CD4-positive, alpha-beta memory T cell (primary cell): ENCODE results near the gene SMS. TPM values are rescaled to one million over a fixed set of nuclear protein-coding genes. Genes with fewer than 3 reads are reported as not detected.
"Not testable (repeated sequence)": the region's sequence is repeated elsewhere in the genome, so short reads cannot be mapped to it uniquely, and the experiment has no call there.

Experiments
- CTCF ChIA-PET: fragments of 350-600 bp; sonication (Branson Sonifier 250); formaldehyde crosslinking; loops from one replicate; lab custom pipeline; 2021; ENCODE audit warnings: inconsistent platforms; ENCODE audit not compliant: partially characterized antibody; lab: Charles Lee
- POLR2A ChIA-PET: fragments of 350-600 bp; sonication (Branson Sonifier 250); formaldehyde crosslinking; loops from one replicate; lab custom pipeline; 2021; ENCODE audit not compliant: partially characterized antibody; lab: Charles Lee
- DNase-seq, 5 donors: peaks; one replicate each; pipeline versions ENCODE4 v3.0.0 to v3.0.0-alpha.2; 2020 to 2022; ENCODE audit warnings: mixed read lengths in 1 of 5
- H3K27ac ChIP-seq: one replicate; pipeline ENCODE4 v1.7.0; 2013; ENCODE audit warnings: low read depth, low read length
- H3K27me3 ChIP-seq: 2 replicates; pipeline ENCODE4 v1.7.0; 2013; ENCODE audit warnings: mild to moderate bottlenecking, low read length, moderate library complexity; ENCODE audit not compliant: insufficient read depth
- H3K36me3 ChIP-seq: 2 replicates; pipeline ENCODE4 v1.7.0; 2013; ENCODE audit warnings: mild to moderate bottlenecking, low read length, moderate library complexity; ENCODE audit not compliant: insufficient read depth
- H3K4me1 ChIP-seq: 2 replicates; pipeline ENCODE4 v1.7.0; 2013; ENCODE audit warnings: mild to moderate bottlenecking, low read length, moderate library complexity; ENCODE audit not compliant: insufficient read depth
- H3K4me3 ChIP-seq, 2 donors: one replicate each; pipeline ENCODE4 v1.7.0; 2013; ENCODE audit warnings: low read length in 2 of 2, mild to moderate bottlenecking in 1 of 2
- H3K9me3 ChIP-seq, 2 donors: one replicate each; pipeline ENCODE4 v1.7.0; 2013; ENCODE audit warnings: low read length in 2 of 2, control low read depth in 1 of 2; ENCODE audit not compliant: control insufficient read depth in 1 of 2
- H3K27ac Mint-ChIP-seq, 7 donors: one replicate each; pipeline ENCODE4 v1.8.0; 2020 to 2021; ENCODE audit warnings: mixed read lengths in 7 of 7, mild to moderate bottlenecking in 6 of 7, inconsistent platforms in 3 of 7, moderate library complexity in 3 of 7
- H3K27me3 Mint-ChIP-seq, 2 donors: one replicate each; pipeline ENCODE4 v1.8.0; 2020 to 2021; ENCODE audit warnings: mixed read lengths in 2 of 2
- H3K36me3 Mint-ChIP-seq, 2 donors: one replicate each; pipeline ENCODE4 v1.8.0; 2020 to 2021; ENCODE audit warnings: mixed read lengths in 2 of 2, inconsistent platforms in 1 of 2, mild to moderate bottlenecking in 1 of 2
- H3K4me1 Mint-ChIP-seq, 4 donors: one replicate each; pipeline ENCODE4 v1.8.0; 2020 to 2021; ENCODE audit warnings: mixed read lengths in 4 of 4, mild to moderate bottlenecking in 1 of 4
- H3K4me3 Mint-ChIP-seq, 8 donors: one replicate each; pipeline ENCODE4 v1.8.0; 2020 to 2021; ENCODE audit warnings: mixed read lengths in 8 of 8, mild to moderate bottlenecking in 7 of 8, moderate library complexity in 6 of 8, inconsistent platforms in 3 of 8
- H3K9me3 Mint-ChIP-seq, 8 donors: one replicate each; pipeline ENCODE4 v1.8.0; 2020 to 2021; ENCODE audit warnings: mixed read lengths in 8 of 8, mild to moderate bottlenecking in 5 of 8, inconsistent platforms in 3 of 8, moderate library complexity in 1 of 8
- intact Hi-C: fragments of 100-400 bp; cut with micrococcal nuclease; formaldehyde crosslinking; loops from one replicate; pipeline ENCODE4 v1.15.1; 2023
- polyA plus RNA-seq, 2 donors: library from polyadenylated mRNA; unstranded; fragments of 300-500 nt; fragmentation: Illumina TruSeq; gene quantifications; one replicate each; pipeline ENCODE4 v1.2.3, GENCODE V29; 2021
- total RNA-seq, 2 experiments: library from RNA; stranded (reverse); gene quantifications; one replicate each; pipeline ENCODE4 v1.2.3, GENCODE V29; 2021

The SMS gene
- total and polyA plus RNA-seq, 4 experiments from 2014 or later = 28.0 to 74.7 (median 39.8) TPM

- intact Hi-C loops = no loop called here
- Histone ChIP-seq H3K9me3 (no peaks in the 10 kb centered on the region), H3K36me3 (no peaks in the 10 kb centered on the region), H3K27ac (no peak overlapping the region), H3K4me3 (no peak overlapping the region), H3K4me1 (peaks cover 7% of the 10 kb centered on the region), H3K27me3 (no peaks in the 10 kb centered on the region)
- DNase-seq = no peak
- peaks cover 0 to 2% (median 0%) of the 10 kb centered on the region in 8 donors for H3K9me3 Mint-ChIP-seq
- POLR2A ChIA-PET = no interaction called here
- H3K4me1 Mint-ChIP-seq = peaks cover 13 to 59% (median 31%) of the 10 kb centered on the region in 4 donors
- peaks cover 0 to 2% of the 10 kb centered on the region in 2 donors for H3K36me3 Mint-ChIP-seq
- no peak overlapping the region for H3K27ac Mint-ChIP-seq
- H3K27me3 Mint-ChIP-seq = no peaks in the 10 kb centered on the region
- H3K4me3 Mint-ChIP-seq = no peak overlapping the region
- CTCF ChIA-PET = no interaction called here
Observed at GRCh38 chrX:21949689-21950088, 9.2 kb downstream of the SMS start.

- intact Hi-C loops, H3K27ac ChIP-seq, H3K36me3 Mint-ChIP-seq, H3K27me3 Mint-ChIP-seq, DNase-seq, POLR2A ChIA-PET, H3K4me3 Mint-ChIP-seq, H3K9me3 ChIP-seq, CTCF ChIA-PET, H3K27me3 ChIP-seq, H3K9me3 Mint-ChIP-seq, H3K4me1 ChIP-seq, H3K36me3 ChIP-seq, H3K4me3 ChIP-seq: not testable (repeated sequence)
- H3K4me1 Mint-ChIP-seq = peaks cover 15 to 64% (median 33%) of the 10 kb centered on the region in 4 donors
- peak overlapping the region in 1 of 7 donors; percentile 32 for H3K27ac Mint-ChIP-seq
Observed at GRCh38 chrX:21950557-21950956, 10.0 kb downstream of the SMS start.

- Mint-ChIP-seq H3K27ac (no peak overlapping the region), H3K4me3 (no peak overlapping the region), H3K27me3 (no peaks in the 10 kb centered on the region), H3K4me1 (peaks cover 7 to 50% (median 25%) of the 10 kb centered on the region in 4 donors), H3K36me3 (peaks cover 0 to 2% of the 10 kb centered on the region in 2 donors), H3K9me3 (peaks cover 0 to 2% (median 0%) of the 10 kb centered on the region in 8 donors)
- H3K27ac ChIP-seq = no peak overlapping the region
- H3K36me3 ChIP-seq = no peaks in the 10 kb centered on the region
- peaks cover 3% of the 10 kb centered on the region for H3K4me1 ChIP-seq
- DNase-seq = no peak
- H3K9me3 ChIP-seq = no peaks in the 10 kb centered on the region
- H3K27me3 ChIP-seq = no peaks in the 10 kb centered on the region
- ChIA-PET POLR2A (no interaction called here), CTCF (no interaction called here)
- intact Hi-C loops = no loop called here
- no peak overlapping the region for H3K4me3 ChIP-seq
Observed at GRCh38 chrX:21952624-21953023, 12.1 kb downstream of the SMS start.

GRCh38 chrX:21953195-21953830 is 12.8 kb downstream of the SMS start:
- H3K9me3 ChIP-seq, H3K36me3 Mint-ChIP-seq, intact Hi-C loops, H3K4me3 ChIP-seq, H3K27me3 Mint-ChIP-seq, H3K27ac ChIP-seq, H3K4me1 ChIP-seq, H3K36me3 ChIP-seq, H3K27me3 ChIP-seq, DNase-seq, H3K4me3 Mint-ChIP-seq, POLR2A ChIA-PET, H3K9me3 Mint-ChIP-seq: not testable (repeated sequence)
- peaks cover 11 to 51% (median 26%) of the 10 kb centered on the region in 4 donors for H3K4me1 Mint-ChIP-seq
- peak overlapping the region in 2 of 7 donors; percentile 19 to 53 for H3K27ac Mint-ChIP-seq
- CTCF ChIA-PET = interaction anchor here (1.0 kb wide), 1 partner anchor 19 kb away, joined by 7 read pairs; no protein-coding TSS in a partner anchor

- Histone ChIP-seq H3K9me3 (no peaks in the 10 kb centered on the region), H3K4me3 (no peak overlapping the region), H3K36me3 (no peaks in the 10 kb centered on the region), H3K27ac (no peak overlapping the region), H3K27me3 (no peaks in the 10 kb centered on the region), H3K4me1 (peaks cover 26% of the 10 kb centered on the region)
- intact Hi-C loops = no loop called here
- Mint-ChIP-seq H3K36me3 (no peaks in the 10 kb centered on the region), H3K4me1 (peaks cover 19 to 61% (median 39%) of the 10 kb centered on the region in 4 donors), H3K27me3 (no peaks in the 10 kb centered on the region), H3K4me3 (no peak overlapping the region), H3K27ac (no peak overlapping the region), H3K9me3 (no peaks in the 10 kb centered on the region)
- POLR2A ChIA-PET = no interaction called here
- DNase-seq = no peak
- CTCF ChIA-PET = no interaction called here
Observed at GRCh38 chrX:21955403-21956189, 15.1 kb downstream of the SMS start.

GRCh38 chrX:21956783-21957182 is 16.3 kb downstream of the SMS start:
- Histone ChIP-seq H3K27ac (no peak overlapping the region), H3K4me1 (peaks cover 28% of the 10 kb centered on the region), H3K4me3 (no peak overlapping the region), H3K36me3 (no peaks in the 10 kb centered on the region), H3K27me3 (no peaks in the 10 kb centered on the region), H3K9me3 (no peaks in the 10 kb centered on the region)
- intact Hi-C loops = no loop called here
- H3K36me3 Mint-ChIP-seq = no peaks in the 10 kb centered on the region
- H3K27me3 Mint-ChIP-seq = no peaks in the 10 kb centered on the region
- no peak overlapping the region for H3K27ac Mint-ChIP-seq
- no peak for DNase-seq
- peaks cover 25 to 61% (median 43%) of the 10 kb centered on the region in 4 donors for H3K4me1 Mint-ChIP-seq
- POLR2A ChIA-PET = no interaction called here
- no peaks in the 10 kb centered on the region for H3K9me3 Mint-ChIP-seq
- CTCF ChIA-PET = no interaction called here
- H3K4me3 Mint-ChIP-seq = peak overlapping the region in 1 of 8 donors; percentile 31

GRCh38 chrX:21958187-21958586 is 17.7 kb downstream of the SMS start:
- Mint-ChIP-seq H3K9me3 (no peaks in the 10 kb centered on the region), H3K27ac (peak overlapping the region in 1 of 7 donors; percentile 32), H3K4me3 (no peak overlapping the region), H3K4me1 (peaks cover 24 to 59% (median 42%) of the 10 kb centered on the region in 4 donors), H3K27me3 (no peaks in the 10 kb centered on the region), H3K36me3 (no peaks in the 10 kb centered on the region)
- no peak overlapping the region for H3K27ac ChIP-seq
- no peak for DNase-seq
- CTCF ChIA-PET = no interaction called here
- H3K4me1 ChIP-seq = peaks cover 30% of the 10 kb centered on the region
- H3K27me3 ChIP-seq = no peaks in the 10 kb centered on the region
- H3K4me3 ChIP-seq = no peak overlapping the region
- H3K36me3 ChIP-seq = no peaks in the 10 kb centered on the region
- H3K9me3 ChIP-seq = no peaks in the 10 kb centered on the region
- intact Hi-C loops = no loop called here
- POLR2A ChIA-PET = no interaction called here
